HG03469 (cell line): ENCODE data around the gene EGFL7.

Experiments used
- ATAC-seq: cut with Tn5 transposase; IDR thresholded peaks from one replicate; pipeline ENCODE4 v1.9.1; 2021; ENCODE audit warnings: mild to moderate bottlenecking, moderate library complexity, moderate number of reproducible peaks; ENCODE audit not compliant: unreplicated experiment

Gene EGFL7

DNA sequence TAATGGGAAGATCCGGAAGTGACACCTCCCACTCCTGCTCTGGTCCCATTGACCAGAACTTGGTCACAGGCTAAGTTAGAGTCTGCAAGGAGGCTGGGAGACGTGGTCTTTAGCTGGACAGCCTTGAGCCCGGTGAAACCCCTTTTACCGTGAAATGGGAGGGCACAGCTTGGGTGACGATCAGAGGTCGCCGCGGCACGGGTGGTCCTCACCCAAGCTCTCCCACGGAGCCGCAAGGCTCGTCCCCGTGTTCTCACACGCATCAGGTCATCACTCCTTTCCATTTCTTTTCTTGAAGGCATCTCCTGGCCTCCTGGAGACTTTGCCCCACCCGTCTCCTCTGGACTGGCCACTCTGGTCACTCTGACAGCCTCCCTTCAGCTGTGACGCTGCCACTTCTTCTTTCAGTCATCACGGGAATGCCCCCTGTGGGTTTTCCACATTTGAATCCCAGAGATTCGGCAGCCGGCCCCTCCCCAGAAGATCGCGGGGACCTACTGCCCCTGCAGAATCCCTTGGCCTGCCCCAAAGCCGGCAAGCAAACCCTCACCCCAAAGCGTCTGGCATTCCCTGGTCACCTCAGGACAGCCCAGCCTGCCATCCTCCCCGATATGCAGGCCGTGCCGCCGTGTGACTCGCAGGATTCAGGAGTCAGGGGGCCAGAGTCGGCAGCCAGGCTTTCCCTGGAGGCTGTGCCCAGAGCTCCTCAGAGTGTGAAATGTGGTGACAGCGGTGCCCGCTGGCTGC, 18.9 kb upstream of the EGFL7 start:
- ATAC-seq, result no peak

DNA sequence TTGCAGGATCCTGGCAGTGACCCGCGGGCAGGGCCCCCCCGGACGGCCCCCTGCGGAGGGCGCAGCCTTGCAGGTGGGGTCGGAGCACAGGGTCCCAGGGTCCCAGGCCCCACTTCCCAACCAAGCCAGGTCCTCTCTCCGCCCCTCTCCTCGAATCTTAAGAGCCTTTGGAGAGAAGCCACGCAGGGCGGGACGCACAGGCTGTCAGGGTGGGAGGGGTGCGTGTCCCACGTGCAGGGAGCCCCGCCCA, 18.4 kb upstream of the EGFL7 start:
- no peak for ATAC-seq

GRCh38 chr9:136644593-136645351, 17.9 kb upstream of the EGFL7 start:
- no peak for ATAC-seq

DNA sequence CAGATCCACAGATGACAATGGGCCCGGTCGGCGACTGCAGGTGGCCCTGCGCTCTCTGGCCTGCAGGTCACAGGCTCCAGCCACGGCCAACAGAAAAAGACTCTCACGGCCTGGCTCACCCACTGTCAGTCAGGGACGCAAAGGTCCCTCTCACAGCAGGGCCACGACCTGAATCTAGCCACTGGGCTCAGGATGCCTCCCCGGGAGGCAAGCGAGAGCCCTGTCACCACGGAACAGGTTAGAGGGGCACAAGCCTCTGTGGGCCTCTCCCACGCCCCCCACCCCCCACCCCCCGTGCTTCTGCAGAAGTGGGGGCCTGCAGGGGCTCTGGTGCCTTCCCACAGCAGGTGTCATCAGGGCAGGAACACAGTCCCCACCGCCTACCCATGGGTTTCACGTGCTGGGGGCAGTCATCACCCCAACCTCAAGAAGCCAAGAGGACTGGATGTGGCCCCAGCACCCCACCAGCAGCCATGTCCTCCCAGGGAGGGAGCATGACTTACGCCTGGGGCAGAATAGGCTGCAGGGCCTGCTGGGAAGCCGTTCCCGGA, 17.3 kb upstream of the EGFL7 start:
- ATAC-seq, result no peak

DNA sequence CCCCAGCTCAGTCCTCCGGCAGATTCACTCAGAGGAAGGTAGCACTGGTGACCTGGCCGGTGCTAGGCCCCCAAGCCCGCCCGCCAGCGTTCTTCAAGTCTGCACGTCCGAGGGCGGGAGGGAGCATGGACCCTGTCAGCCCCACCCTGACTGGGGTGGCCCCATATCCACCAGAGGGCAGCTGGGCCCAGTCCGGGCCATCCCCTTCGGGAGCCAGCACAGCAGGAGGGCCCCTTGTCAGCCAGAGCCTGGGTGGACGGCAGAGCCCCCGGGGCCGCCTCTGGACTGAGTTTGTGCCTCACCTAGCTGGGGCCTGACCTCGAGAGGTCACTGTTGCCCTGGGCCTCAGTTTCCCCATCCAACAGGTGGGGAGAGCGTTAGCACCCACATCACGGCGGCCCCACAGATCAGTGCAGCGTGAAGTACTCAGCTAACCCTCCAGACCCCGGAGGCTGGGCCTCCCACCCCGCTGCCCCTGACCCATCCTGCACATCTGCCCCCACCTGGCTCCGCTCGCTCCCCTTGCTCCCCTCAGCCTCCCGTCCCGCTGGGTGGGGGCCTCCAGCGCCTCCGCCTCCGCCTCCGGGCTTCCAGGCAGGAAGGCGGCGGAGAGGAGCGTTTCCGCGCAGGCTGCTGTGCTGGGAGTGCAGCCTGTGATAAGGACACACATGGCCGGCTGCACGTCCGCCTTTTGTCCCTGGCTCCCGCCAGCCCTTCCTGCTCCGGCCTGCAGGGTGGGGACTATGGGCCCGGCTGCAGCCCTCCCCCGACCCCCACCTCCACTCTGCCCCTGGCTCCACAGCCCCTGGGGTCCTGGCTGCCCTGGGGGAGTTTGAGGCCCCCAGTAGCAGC, 16.6 kb upstream of the EGFL7 start:
- no peak for ATAC-seq

- no peak for ATAC-seq
Measured at GRCh38 chr9:136646827-136647711, 15.6 kb upstream of the EGFL7 start.

- ATAC-seq, result no peak
Measured at GRCh38 chr9:136648751-136649150, 14.0 kb upstream of the EGFL7 start.

- no peak for ATAC-seq
Measured at GRCh38 chr9:136650021-136650420, 12.7 kb upstream of the EGFL7 start.

GRCh38 chr9:136650648-136651047, 12.1 kb upstream of the EGFL7 start:
- ATAC-seq, result no peak

- no peak for ATAC-seq
Measured at GRCh38 chr9:136651860-136652259, 10.9 kb upstream of the EGFL7 start.

DNA sequence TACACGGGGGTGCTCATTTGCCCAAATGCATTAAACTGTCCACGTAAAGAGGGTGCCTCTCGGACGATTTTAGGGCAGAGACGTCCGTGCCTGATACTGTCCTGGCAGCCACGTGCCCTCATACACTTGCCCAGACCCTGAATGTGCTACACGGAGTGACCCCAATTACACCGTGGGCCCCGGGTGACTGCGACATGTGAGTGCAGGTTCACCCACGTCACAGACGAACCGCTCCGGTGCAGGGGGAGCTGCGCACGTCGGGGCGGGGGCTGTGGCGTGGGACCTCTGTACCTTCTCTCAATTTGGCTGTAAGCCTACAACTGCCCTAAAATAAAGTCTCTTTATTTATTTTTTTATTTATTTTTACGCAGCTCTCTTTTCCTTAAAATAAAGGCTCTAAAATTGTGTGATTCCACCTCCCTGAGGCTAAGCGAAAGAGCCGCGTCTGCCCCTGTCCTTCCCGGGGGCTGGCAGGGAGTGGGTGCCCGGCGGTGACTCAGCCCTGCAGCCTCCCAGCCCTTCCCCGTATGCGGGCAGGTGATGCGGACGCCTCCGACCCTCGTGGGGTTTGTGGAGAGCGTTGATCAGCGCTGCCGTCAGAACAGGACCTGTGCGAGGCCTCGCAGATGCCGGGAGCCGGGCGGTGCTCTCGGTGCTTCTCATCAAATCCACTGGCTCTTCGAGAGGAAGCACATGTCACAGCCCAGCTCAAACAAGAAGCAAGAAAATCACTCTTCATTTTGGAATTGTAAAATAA, 9.2 kb upstream of the EGFL7 start:
- no peak for ATAC-seq

GRCh38 chr9:136654820-136655535, 7.7 kb upstream of the EGFL7 start:
- ATAC-seq, result no peak

GRCh38 chr9:136655536-136656182, 7.1 kb upstream of the EGFL7 start:
- no peak for ATAC-seq

GRCh38 chr9:136656183-136656738, 6.5 kb upstream of the EGFL7 start:
- ATAC-seq, result no peak

GRCh38 chr9:136656795-136657611, 5.7 kb upstream of the EGFL7 start:
- no peak for ATAC-seq

GRCh38 chr9:136657974-136658848, 4.5 kb upstream of the EGFL7 start:
- ATAC-seq, result no peak
